SK-MEL-5 (cell line): ENCODE results near the gene TUBGCP3. TPM values are rescaled to one million over a fixed set of nuclear protein-coding genes. Genes with fewer than 3 reads are reported as not detected.

ENCODE experiments used
- DNase-seq: peaks from one replicate; pipeline ENCODE4 v3.0.0-alpha.2; 2016; ENCODE audit warnings: low read depth, low spot score
- in situ Hi-C: cut with HindIII; loops from 2 replicates; pipeline ENCODE4 v1.10.0; 2016; ENCODE audit warnings: low sequenced_read_pairs, high pct_unique_total_duplicates, low pct_unique_long_range_greater_than_20kb
- total RNA-seq: library from RNA; depleted of rRNA; stranded (reverse); fragments of >200 nt; shearing (Covaris generic); gene quantifications from 2 replicates; pipeline ENCODE4 v1.2.3, GENCODE V29; 2014

Gene TUBGCP3
- total RNA-seq, 1 experiment from 2014 or later = 17.1 TPM

DNA sequence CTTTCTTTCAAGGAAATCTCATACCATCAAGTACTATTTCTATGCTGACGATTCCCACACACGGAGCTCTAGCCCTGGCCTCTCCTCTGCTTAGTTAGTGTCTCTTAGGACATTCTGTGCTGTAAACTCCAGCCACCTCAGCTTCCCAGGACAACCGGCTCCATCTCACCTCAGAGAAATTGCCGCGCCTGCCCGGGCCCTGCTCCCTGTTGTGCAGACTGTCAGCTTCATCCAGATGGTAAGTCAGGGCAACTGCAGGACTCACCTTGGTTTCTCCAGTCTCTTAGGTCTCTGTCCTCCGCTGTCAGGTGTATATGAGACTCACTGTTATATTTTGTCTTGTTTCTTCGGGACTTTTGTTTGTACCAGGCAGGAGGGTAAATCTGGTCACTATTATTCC, 113.1 kb downstream of the TUBGCP3 start:
- in situ Hi-C loops = no loop called here
- DNase-seq = no peak

GRCh38 chr13:112473818-112474217, 114.1 kb downstream of the TUBGCP3 start:
- no peak for DNase-seq
- in situ Hi-C loops = no loop called here

DNA sequence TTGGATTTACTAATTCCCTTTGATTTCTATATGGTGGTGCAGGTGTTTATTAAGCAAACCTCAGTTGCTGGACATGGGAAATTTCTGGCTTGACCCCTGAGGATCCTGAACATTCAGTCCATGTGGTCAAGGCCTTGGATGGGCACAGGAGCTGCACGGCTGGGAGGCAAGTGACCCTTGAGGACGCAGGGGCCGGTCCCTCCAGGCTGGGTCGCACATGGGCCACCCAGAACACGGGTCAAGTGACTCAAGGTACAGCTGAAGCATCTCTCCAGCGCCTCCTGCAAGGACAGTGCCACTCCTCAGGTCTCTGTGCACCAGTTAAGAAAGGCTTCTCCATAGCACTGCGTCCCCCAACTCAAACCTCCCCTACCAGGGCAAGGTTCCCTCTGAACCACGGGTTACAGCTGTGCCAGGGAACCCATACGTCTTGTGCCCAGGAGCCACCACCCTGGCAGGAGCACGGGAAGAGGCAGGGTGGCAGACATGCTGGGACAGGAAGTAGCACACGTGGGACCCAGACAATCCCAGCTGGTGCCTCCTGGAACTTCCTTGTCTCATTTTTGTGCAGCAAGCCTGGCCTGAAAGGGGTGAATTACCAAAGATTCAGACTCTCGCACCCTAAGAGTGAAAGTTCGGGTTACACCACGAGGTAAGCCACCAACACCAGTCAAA, 118.7 kb downstream of the TUBGCP3 start:
- in situ Hi-C loops = no loop called here

GRCh38 chr13:112468069-112468468, 119.9 kb downstream of the TUBGCP3 start:
- DNase-seq = no peak
- in situ Hi-C loops = no loop called here

More for the DNA sequence above, 118.7 kb downstream of the TUBGCP3 start:
- no peak for DNase-seq

DNA sequence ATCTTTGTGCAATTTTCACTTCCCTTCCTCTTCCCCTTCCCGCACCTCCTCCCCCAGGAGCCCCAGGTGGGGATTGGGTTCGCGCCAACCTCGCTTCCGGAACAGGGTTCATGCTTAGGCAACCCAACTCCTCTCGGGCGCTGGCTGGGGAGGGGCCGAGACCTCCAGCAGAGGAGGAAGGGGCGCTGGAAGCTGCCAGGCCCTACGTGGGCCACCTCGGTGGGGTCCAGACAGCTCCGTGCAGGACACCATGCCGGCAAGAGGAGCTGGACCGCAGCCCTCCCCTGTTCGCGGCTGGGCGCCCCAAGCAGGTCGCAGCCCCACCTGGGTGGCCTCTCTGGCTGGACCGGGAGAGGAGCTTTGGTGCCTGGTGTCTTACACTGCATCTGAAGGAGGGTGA, 120.7 kb downstream of the TUBGCP3 start:
- no peak for DNase-seq
- in situ Hi-C loops = no loop called here

- DNase-seq = no peak
- in situ Hi-C loops = no loop called here
Measured at GRCh38 chr13:112466132-112467058, 121.6 kb downstream of the TUBGCP3 start.

GRCh38 chr13:112465251-112466131, 122.5 kb downstream of the TUBGCP3 start:
- no peak for DNase-seq
- in situ Hi-C loops = no loop called here

GRCh38 chr13:112464720-112465119, 123.2 kb downstream of the TUBGCP3 start:
- in situ Hi-C loops = no loop called here
- no peak for DNase-seq

DNA sequence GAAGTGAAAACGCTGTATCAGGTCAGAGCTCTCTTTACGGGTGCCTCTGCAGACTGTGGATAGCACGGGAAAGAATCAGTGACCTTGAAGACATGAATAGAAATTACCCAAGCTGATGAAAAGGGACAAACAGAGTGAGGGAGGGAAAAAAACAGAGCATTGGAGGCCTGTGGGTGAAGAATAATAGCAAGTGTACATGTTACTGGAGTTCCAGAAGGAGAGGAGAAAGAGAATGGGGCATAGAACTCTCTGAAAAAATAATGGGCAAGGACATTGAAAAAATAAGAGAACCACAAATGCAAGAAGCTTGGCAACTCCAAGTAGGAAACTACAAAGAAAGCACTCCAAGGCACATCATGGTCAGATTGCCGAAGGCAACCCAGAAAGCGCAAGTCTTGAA, 125.5 kb downstream of the TUBGCP3 start:
- no peak for DNase-seq
- in situ Hi-C loops = no loop called here

DNA sequence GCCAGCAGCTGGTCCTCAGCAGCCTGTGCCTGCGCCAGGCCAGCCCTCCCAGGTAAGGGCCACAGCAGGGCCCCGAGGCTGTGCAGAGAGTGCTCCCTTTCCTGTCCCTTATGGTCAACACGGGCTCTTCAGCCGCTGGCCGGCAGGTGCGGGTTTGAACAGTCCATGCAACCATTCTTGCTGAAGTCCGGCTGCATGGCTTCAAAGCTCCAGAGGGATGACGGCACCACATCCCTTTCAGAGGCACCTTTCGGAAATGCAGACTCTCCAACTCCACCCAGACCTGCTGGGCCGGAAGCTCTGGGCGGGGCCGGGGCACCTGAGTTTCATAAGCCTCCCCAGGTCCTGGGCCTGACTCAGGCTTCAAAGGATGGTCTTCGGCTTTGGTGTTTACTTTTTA, 130.5 kb downstream of the TUBGCP3 start:
- in situ Hi-C loops = no loop called here
- DNase-seq = no peak

DNA sequence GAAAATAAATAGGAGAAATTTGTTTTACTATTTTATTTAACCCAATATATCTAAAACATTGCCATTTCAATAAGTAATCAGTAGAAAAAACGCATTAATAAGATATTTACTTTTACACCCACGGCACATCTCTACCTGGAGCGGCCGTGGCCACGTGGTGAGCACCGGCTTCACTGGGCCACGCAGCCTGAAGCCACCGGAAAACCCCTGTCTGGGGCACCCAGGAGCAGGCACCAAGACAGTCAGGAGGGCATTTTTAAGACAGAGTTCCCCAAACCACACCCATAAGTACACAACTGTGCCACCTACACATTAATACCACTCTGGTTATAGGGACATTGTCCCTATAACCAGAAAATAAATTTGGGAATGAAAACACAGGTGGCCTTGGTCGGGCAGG, 130.9 kb downstream of the TUBGCP3 start:
- no peak for DNase-seq
- in situ Hi-C loops = no loop called here

DNA sequence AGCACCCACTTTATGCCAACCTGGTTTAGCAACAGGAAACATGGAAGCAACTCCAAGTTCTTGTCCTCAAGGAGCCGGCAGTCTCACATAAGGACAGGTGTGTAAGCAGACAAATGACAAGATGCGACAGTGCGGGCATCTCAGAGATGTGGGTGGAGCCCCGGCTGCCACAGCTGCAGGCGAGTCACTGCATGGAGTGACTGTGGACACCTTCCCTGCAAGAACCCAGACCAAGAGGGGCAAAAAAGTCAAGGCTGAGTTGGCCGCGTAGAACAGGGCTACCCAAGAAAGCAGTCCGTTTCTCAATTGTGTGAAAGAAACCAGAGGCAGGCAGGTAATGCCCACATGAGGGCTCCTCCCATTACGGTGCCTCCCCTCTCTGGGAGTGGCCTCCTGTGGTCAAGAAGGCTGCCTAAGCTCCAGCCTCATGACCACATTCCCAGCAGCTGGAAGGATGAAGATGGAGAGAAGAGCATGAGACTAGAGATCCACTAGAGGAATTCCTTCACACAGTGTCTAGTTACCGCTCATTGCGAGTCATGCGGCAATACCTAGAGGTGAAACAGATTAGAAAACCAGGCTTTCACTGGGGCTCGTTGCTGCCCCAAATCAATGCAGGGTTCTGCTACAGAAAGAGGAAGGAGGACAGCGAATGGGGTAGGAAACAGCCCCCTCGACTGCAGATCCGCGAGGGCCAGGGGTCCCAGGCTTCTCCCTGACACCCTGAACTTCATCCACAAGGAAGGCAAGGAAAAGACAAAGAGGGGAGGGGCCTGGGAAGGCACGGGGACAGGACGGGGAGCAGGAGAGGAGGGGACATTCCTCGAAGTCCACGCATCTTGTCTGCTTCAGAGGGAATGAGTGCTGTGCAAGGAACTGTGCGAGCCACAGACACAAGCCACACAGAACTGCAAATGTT, 131.6 kb downstream of the TUBGCP3 start:
- no peak for DNase-seq
- in situ Hi-C loops = no loop called here

GRCh38 chr13:112455476-112456059, 132.4 kb downstream of the TUBGCP3 start:
- DNase-seq = no peak
- in situ Hi-C loops = no loop called here

- no peak for DNase-seq
- in situ Hi-C loops = no loop called here
Measured at GRCh38 chr13:112454648-112455334, 133.2 kb downstream of the TUBGCP3 start.

DNA sequence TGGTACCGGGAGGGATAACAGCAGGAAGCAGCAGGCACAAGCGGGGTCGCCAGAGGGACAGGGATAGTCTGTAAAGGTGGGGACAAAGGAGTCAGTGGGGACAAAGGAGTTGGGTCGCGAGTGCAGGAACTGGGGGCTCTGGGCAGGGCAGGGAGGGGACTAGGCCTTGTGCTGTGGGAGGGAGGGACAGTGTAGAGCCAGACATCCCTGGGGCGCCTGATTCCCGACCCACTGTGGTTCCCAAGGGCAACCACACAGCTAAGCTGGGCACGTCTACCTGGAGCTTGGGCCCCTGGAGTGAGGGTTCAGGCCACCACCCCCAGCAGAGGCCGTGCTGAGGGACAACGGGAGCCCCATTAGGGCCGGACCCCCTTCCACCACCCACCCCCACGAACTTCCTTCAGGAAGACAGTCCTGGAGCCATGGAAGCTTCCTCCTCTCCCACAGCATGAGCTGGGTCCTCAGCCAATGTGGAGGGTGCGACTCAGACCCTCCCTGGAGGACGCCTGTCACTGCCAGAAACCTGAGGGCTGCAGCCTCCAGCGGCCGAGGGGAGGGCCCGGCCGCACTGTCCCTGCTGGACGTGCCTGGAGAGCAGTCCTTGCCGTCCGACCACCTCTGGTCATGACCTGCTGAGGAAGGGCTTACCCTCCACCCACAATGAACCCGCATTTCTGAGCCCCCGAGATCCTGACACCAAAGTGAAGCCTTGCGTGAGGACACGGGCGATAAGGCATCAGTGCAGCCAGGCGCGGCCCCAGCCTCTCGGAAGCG, 133.9 kb downstream of the TUBGCP3 start:
- no peak for DNase-seq
- in situ Hi-C loops = no loop called here
